AG09319 (cell line): ENCODE measurements around the gene MYO1F.

Source experiments
- DNase-seq: peaks from one replicate; pipeline ENCODE4 v3.0.0-alpha.2; 2010; ENCODE audit warnings: low read depth; ENCODE audit errors: extremely low read depth
- CTCF ChIP-seq: IDR thresholded peaks from 2 replicates; pipeline ENCODE4 v1.5.1; 2011; ENCODE audit warnings: low read depth, mild to moderate bottlenecking, inconsistent platforms, low read length, moderate library complexity

Gene MYO1F

GRCh38 chr19:8609279-8610040 is 32.2 kb upstream of the MYO1F start:
- no peak for DNase-seq
- TF ChIP-seq CTCF = peak; percentile 30

GRCh38 chr19:8608941-8609278 is 31.7 kb upstream of the MYO1F start:
- no peak for DNase-seq
- TF ChIP-seq CTCF = no peak

GRCh38 chr19:8607386-8607785 is 30.1 kb upstream of the MYO1F start:
- DNase-seq = no peak
- TF ChIP-seq CTCF = no peak

GRCh38 chr19:8605514-8605913 is 28.3 kb upstream of the MYO1F start:
- no peak for DNase-seq
- no peak for TF ChIP-seq CTCF

- no peak for DNase-seq
- TF ChIP-seq CTCF = no peak
These were observed 24.6 kb upstream of the MYO1F start for GRCh38 chr19:8601796-8602195.

GRCh38 chr19:8600816-8601215 is 23.6 kb upstream of the MYO1F start:
- TF ChIP-seq CTCF = no peak
- no peak for DNase-seq

- DNase-seq = no peak
- no peak for TF ChIP-seq CTCF
These were observed 22.8 kb upstream of the MYO1F start for GRCh38 chr19:8600064-8600463.
